ENCODE measurements around the gene UNC13D.
"Not testable (repeated sequence)": the region's sequence is repeated elsewhere in the genome, so short reads cannot be mapped to it uniquely, and the experiment has no call there.

The UNC13D gene

DNA sequence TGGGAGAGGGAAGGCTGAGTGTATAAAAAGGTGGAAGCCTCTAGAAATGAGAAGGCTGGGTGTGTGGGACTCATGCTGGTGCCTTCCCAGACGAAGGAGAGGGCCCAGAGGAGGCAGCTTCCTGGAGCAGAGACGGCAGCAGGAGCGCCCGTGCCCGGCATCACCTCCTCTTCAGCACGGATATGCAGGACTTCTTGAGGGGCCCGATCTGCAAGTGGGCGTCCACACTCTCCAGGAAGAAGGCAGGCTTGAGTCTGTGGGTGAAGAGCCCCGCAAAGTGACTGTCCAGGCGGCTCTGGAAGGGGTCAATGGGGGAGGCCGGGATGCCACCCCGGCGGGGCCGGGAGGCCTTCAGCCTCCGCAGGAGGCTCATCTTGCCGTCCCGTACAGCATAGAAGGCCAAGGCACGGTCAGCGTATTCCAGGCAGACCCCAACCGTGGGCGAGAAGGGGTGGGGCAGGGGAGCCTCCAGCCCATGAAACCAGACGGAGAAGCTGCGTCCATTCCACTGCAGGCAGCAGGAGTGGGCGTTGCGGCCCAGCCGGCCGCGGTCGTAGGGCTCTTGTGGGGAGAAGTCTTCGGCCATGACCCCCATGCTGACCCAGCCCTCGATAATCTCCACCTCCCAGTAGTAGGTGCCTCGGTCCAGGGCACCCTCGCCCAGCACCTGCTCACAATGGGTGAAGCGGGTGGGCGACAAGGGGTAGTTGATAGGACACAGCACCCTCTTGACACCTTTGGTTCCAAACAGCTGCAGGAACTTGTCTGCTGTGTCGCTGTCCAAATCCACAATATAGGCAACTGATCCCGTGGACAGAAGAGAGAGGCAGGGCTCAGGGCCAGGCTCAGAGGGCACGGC lies 30.3 kb upstream of the UNC13D start:
- DNase-seq (ENCODE audit: low read depth) = no peak

DNA sequence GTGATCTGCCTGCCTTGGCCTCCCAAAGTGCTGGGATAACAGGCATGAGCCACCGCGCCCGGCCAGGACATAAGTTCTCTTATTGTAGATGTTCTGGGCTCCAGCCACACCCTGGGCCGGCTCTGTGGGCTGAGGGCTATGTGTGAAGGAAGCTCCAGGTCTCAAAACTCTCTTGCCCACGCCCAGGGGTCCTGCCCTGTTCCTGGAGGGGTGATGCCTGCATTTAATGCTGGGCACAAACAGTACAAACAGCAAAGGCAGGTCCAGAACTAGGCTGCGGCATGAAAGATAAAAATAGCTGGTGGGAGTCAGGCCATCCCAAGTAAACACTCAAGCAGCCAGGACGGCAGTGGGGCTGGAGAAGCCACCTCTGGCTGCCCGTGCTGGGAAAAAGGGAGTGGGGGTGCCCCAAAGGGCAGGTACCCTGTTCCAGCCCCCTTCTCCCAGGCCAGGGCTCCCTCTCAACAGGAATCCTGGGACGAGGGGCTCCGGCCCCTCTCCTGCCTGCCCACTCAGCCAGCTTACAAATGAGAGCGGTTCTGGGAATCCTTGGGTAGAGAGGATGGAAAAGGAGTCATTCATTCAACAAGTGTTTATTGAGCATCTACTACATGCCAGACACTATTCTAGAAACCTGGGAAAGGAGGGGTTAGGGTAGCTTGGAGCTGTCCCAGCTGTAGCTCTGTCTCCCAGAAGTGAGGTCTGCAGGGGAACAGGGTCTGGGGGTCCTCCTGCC lies 29.6 kb upstream of the UNC13D start:
- no peak for DNase-seq (ENCODE audit: low read depth)

DNA sequence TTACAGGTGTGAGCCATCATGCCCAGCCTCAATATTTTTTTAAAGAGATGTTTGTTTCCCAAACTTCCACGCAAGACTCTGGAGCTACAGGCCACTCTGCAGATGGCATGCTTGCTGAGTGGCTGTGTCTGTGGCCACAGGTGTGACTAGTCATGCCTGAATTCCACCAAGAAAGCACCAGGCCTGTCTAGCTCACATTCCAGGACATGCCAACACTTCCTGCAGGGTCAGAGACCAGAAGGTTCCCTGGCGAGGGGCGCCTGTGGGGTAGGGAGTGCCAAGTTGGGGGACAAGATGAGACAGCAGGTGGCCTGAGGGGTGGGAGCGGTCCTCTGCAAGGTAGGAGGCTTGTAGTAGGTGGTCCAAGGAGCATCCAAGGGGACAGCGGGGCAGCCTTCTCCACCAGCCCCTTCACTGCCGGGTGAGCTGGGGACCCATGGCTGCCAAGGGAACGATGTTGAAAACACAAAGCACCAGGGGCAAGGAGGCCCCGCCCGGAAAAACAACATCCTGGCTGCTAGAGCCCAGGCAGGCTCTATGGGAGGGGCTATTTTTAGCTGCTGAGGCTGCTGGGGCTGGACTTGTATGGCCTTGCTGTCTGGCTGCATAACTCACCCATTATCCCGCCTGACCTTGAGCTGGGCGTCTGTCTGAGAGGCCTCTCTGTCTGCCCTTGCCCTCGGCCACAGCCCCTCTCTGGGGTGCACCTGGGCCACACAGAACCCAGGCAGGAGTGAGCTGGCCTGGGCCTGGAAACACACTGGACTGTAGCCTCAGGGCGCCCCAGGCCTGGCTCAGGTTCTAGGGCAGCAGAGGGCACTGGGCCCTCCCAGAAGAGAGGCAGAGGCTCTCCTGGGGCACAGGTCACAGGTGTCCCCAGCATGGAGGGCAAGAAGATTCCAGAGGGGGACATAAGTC lies 28.5 kb upstream of the UNC13D start:
- no peak for DNase-seq (ENCODE audit: low read depth)

DNA sequence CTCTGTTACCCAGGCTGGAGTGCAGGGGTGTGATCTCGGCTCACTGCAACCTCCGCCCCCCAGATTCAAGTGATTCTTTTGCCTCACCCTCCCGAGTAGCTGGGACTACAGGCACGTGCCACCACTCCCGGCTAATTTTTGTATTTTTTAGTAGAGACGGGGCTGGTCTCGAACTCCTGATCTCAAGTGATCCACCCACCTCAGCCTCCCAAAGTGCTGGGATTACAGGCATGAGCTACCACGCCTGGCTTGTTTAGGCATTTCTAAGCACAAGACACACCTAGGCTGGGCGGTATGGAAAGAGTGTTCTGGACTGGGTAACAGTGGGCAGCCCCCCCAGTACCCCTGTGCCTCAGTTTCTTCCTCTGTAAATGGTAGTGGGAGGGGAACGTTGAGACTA lies 26.0 kb upstream of the UNC13D start:
- DNase-seq (ENCODE audit: low read depth) = not testable (repeated sequence)

DNA sequence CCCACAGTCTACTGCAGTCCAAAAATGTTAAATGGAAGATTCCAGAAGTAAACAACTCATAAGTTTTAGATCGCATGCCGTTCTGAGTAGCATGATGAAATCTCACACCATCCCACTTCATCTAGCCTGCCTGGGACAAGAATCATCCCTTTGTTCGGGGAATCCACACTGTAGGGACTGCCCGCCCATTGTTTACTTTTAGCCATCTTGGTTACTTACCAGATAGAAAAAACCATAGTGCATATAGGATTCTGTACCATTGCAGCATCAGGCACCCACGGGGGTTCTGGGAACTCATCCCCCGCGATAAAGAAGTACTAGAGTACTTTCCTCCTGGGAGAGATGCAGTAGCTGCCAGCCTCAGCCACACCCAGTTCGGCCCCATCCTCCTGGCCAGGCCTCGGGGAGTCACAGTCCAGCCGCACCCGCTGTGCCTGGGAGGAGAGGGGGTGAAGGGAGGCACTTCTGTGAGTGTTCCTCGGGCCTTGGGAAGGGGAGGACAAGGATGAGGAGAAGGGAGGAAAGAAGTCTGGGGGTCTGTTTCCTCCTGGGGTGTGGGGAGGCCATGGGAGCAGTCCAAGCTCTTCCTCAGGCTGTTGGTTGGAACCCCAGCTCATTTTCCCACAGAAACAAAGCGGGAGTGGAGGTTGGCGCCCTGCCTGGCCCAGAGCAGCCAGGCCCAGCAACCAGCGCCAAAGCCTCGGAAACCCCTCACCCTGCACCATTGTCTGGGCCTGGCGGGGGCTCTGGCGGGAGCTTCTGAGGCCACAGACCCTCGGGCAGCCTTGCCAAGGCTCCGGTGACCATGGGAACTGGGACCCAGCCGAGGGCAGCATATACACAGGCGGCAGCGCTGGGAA lies 25.3 kb upstream of the UNC13D start:
- no peak for DNase-seq (ENCODE audit: low read depth)

DNA sequence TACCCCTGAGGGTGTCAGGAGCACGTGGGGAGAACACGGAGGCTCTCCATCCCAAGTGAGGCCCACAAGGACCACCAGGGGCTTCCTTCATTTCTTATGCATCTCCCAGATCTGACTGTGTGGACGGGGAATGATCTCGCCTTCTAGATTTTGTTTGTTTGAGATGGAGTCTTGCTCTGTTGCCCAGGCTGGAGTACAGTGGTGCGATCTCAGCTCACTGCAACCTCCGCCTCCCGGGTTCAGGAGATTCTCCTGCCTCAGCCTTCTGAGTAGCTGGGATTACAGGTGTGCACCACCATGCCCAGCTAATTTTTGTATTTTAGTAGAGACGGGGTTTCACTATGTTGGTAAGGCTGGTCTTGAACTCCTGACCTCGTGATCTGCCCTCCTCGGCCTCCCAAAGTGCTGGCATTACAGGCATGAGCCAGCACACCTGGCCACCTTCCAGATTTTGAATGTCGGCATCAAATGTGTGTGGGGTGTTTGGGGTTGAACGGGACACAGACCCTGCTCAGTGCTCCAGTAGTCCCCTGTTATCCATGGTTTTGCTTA lies 24.6 kb upstream of the UNC13D start:
- DNase-seq (ENCODE audit: low read depth) = not testable (repeated sequence)

DNA sequence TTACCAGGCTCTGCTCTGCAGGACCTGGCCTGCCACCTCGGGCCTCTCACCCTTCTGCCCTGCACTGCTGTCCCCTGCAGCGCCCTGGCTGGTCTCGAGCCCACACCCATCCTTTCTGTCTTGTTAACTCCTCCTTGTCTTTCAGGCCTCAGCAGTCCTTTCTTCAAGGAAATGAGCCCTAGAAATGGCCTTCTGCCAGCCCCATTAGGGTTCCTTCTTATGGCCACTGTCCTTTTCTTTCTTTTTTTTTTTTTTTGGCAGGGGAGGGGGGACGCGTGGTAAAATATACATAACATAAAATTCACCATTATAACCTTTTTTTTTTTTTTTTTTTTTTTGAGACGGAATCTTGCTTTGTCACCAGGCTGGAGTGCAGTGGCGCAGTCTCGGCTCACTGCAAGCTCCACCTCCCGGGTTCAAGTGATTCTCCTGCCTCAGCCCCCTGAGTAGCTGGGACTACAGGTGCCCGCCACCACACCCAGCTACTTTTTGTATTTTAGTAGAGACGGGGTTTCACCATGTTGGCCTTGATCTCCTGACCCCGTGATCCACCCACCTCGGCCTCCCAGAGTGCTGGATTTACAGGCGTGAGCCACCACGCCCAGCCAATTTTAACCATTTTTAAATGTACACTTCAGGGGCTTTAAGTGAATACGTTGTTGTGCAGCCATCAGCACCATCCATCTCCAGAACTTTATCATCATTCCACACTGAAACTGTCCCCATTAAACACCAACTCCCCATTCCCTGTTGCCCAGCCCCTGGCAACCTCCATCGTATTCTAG lies 21.4 kb upstream of the UNC13D start:
- not testable (repeated sequence) for DNase-seq (ENCODE audit: low read depth)

DNA sequence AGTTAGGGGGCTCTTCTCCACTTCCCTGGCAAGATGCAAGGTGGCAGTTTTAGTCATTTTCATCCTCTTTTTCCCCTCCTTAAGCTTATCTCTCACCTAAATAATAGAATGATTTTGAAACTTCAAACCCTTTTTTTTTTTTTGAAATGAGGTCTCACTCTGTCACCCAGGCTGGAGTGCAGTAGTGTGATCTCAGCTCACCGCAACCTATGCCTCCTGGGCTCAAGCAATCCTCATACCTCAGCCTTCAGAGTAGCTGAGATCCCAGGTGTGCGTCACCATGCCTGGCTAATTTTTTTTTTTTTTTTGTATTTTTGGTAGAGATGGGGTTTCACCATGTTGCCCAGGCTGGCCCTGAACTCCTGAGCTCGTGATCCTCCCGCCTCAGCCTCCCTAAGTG lies 20.7 kb upstream of the UNC13D start:
- not testable (repeated sequence) for DNase-seq (ENCODE audit: low read depth)

DNA sequence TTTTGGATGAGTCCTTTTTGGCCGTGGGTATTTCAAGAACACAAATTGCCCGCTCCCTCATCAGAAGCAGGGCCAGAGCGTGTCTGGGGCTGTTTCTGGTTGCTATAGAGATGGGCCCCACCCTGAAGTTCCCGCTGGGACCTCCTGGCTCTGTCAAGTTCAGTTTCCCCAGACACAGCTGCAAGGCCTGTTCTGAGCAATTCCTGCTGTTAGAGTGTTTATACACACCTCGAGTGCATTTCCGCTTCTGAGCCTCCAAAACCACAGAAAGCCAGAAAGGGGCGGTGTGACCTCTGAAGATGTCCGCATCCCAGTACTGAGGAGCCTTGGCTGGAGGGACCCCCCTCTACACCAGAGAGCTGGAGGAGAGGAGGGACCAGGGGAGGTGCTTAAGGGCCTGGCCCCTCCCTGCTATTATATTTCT lies 20.3 kb upstream of the UNC13D start:
- DNase-seq (ENCODE audit: low read depth) = no peak

DNA sequence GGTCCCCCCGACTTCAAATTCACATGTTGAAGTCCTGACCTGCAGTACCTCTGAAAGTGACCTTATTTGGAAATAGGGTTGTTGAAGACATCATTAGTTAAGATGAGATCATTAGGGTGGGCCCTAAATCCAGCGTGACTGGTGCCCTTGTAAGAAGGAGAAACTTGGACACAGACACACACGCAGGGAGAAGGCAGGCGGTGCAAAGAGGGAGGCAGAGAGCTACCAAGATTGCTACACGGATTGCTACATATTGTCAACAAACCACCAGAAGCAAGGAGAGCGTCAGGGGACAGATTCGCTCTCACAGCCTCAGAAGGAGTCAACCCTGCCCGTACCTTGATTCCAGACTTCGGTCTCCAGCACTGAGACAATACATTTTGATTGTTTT lies 17.7 kb upstream of the UNC13D start:
- no peak for DNase-seq (ENCODE audit: low read depth)

DNA sequence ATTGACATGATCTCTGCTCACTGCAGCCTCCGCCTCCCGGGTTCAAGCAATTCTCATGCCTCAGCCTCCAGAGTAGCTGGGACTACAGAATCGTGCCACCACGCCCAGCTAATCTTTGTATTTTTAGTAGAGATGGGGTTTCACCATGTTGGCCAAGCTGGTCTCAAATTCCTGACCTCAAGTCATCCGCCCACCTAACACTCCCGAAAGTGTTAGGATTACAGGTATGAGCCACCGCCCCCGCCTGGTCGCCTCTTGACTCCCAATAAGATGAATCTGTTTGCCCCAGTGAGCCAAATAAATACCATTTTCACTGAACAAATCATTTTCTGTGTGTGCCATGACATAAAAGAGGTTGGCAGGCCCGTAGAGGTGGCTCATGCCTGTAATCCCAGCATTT lies 15.2 kb upstream of the UNC13D start:
- not testable (repeated sequence) for DNase-seq (ENCODE audit: low read depth)

DNA sequence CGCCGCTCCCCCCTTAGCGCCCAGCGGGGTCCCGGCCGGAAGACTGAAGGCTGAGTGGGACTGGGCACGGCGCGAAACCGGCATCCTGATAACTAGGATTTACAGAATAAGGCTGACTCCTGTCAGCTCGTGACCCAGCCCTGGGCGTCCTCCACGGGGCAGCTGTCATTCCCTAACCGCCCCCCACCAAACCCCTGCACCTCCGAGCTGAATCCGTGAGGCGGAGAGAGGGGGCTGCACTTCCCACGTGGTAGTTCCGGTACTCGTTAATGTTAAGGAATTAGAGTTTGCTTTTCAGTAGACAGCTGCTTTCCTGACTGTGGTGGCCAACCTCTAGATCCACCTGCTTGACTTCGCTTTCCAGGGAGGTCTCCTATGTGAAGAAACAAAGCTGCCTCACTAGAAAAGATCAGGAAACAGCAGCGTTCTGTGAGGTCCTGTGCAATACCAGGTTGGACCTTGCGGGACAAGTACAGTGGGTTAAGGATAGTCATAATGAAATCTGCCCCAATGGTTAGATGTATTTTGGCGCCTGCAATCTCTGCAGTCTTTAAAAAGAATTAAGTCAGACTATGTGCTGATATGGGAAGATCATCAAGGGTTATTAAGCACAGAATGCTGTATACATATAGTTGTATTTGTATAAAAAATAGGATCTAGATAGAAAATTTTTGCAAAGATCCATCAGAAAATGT lies 12.0 kb upstream of the UNC13D start:
- DNase-seq (ENCODE audit: low read depth) = no peak

DNA sequence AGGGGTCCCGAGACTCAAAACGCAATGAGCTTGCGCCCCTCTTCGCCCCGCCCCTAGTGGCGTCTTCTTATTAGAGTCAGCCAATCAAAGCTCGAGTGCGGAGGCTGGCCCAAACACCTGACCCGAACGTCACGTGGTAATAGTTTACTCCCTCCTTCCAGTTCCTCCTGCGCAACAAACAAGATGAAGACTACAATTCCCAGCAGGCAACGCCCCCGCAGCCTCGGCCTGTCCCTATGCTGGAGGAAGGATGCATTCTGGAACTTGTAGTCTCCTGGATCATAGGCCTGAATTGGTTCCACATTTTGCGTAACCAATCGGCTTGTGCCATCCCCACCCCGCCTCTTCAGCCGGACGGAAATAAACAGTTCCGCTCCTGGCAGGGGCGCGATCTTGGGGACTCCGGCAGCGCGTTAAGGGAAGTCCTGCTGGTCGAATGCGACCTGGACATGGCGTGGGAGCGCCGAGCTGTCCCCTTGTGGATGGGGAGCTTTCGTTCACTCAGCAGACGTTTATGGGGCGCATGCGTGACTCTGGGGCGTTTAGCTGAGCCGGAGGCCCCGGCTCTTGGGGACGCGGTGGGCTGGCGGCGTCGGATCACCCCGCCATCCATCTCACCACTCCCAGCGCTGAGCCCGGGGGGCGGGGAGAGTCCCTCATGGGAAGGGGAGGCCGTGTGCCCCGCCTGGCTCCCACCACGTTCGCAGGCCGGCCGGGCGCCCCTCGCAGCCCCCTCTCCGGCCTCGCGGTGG lies 11.3 kb upstream of the UNC13D start, which contains the start of gene WBP2:
Gene WBP2, minus strand, starts transcription at position 26 of the 752 bp plus-strand sequence. CDS start 38 bp downstream, outside the sequence.
- peak; percentile 99 for DNase-seq (ENCODE audit: low read depth)

DNA sequence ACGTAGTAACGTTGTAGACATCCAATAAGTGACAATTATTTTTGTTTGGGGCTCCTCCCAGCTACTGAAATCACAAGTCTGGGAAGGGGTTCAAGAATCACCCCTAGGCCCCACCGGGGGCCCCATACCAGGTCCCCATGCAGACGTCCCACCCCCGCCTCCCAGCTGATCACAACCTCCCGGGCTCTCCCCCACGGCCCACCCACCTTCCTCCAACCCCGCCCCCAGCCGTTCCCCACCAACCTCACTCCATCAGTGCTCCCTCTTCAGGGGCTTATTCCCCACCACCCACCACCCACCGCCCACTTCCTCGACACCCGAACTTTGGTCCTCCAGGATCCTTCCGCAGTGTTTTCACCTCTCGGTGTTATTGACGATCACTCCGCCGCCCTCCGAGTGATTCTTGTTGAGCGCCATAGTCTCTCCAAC lies 10.7 kb upstream of the UNC13D start:
- no peak for DNase-seq (ENCODE audit: low read depth)

DNA sequence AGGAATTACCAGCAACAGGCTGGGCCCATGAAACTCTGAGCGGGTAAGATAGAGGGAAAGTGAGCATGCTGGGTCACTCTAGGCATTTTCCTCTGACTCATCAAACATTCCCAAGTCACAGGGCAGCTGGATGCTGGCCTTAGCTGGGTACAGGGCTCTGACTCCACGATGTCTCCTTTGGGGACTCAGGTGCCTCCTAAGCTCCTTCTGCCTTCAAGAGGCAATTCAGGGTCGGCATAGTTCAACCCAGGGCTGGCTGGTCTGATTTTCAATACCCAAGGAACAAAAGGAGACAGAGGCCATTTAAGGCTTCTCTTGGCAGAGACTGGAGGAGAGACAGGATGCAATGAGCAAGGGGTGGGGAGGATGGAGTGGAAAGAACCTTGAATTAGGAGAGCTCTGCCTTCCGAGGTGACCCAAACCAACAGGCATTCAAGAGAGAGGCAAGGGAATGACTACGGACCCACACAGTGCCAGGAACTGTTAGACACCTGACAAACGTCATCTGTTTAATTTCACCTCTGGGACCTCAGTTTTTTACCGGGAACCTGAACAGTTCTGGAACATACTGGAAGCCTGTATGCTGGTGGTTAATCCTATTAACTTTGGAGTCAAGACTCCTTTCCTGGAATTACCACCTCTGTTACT lies 10.0 kb upstream of the UNC13D start:
- DNase-seq (ENCODE audit: low read depth) = no peak

DNA sequence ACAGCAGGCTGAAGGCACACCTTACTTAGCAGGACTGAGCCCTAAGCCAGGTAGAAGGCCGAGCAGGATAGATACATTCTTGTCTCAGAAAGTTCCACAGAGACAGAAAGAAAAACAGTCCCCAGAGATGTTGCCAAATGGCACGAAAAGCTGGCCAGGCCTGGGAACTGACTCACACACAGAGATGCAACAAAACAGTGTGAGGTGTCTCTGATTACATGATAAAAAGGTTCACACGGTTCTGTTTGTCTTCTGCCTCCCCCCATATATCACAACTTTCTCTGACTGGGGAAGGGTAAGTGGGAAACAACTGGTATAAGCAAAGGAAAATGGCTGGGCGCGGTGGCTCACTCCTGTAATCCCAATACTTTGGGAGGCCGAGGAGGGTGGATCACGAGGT lies 9.2 kb upstream of the UNC13D start:
- no peak for DNase-seq (ENCODE audit: low read depth)

DNA sequence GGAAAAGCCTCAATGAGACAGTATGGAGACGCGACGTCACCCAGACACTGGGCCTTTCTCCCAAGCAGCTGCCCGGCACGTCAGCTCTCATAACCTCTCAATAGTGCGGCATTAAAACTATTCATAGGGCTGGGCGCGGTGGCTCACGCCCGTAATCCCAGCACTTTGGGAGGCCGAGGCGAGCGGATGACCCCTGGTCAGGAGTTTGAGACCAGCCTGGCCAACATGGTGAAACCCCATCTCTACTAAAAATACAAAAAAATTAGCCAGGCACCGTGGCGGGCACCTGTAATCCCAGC lies 7.4 kb upstream of the UNC13D start:
- DNase-seq (ENCODE audit: low read depth) = not testable (repeated sequence)

DNA sequence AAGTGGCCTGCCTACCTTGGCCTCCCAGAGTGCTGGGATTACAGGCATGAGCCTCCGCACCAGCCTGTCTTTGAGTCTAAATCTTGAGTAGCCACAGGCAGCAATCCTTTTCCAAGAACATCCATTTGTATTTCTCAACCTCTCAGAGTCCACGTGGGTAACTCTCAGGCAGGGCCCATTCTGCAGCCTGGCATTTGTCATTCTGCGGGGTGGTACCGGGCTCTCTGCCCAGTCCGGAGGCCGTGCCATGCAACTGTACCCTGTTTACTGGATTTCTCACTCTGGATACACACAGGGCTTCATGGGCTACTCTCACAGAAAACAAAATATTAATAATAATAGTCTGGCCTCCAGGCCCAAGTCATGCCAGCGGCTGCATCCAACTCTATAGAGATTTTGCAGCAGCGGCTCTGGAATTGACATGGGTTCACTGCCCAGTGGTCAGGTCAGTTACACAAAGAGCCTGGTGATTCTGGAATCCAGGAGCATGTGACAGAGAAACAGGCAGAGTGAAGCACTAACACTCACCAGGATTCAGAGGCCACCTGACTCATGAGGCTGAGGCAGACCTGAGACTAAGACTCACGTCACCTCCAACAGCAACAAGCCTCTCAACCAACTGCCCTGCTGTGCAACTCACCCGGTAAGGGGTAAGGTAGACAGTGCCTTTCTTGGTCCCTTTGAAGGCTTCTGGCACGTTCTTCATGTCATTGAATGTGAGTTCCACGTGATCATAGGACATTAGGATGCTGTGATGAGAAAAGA lies 6.9 kb upstream of the UNC13D start:
- no peak for DNase-seq (ENCODE audit: low read depth)
